Activated CD8-positive, alpha-beta T cell treated with anti-CD3 and anti-CD28 coated beads for 36 hours (primary cell): ENCODE data around the gene IQSEC3. TPM values are rescaled to one million over a fixed set of nuclear protein-coding genes. Genes with fewer than 3 reads are reported as not detected.

Source experiments
- ATAC-seq: fragments of 200-7000 bp; cut with Tn5 transposase; one replicate; pipeline ENCODE4 v1.10.0; 2021; ENCODE audit warnings: mild to moderate bottlenecking, moderate library complexity
- CTCF ChIA-PET: fragments of 350-600 bp; sonication (Branson Sonifier 250); formaldehyde crosslinking; loops from one replicate; lab custom pipeline; 2021; ENCODE audit warnings: antibody characterized with exemption; lab: Charles Lee
- POLR2A ChIA-PET: fragments of 350-600 bp; sonication (Branson Sonifier 250); formaldehyde crosslinking; loops from one replicate; lab custom pipeline; 2021; ENCODE audit warnings: antibody characterized with exemption; lab: Charles Lee
- DNase-seq: peaks from one replicate; pipeline ENCODE4 v3.0.0-alpha.2; 2020
- H3K27ac Mint-ChIP-seq: one replicate; pipeline ENCODE4 v1.8.0; 2021; ENCODE audit warnings: mild to moderate bottlenecking, mixed read lengths
- H3K27me3 Mint-ChIP-seq: one replicate; pipeline ENCODE4 v1.8.0; 2021; ENCODE audit warnings: mixed read lengths
- H3K36me3 Mint-ChIP-seq: one replicate; pipeline ENCODE4 v1.8.0; 2021; ENCODE audit warnings: low read depth, mixed read lengths
- H3K4me1 Mint-ChIP-seq: one replicate; pipeline ENCODE4 v1.8.0; 2021; ENCODE audit warnings: low read depth, mixed read lengths
- H3K4me3 Mint-ChIP-seq: one replicate; pipeline ENCODE4 v1.8.0; 2021; ENCODE audit warnings: mild to moderate bottlenecking, moderate library complexity, mixed read lengths
- H3K9me3 Mint-ChIP-seq: one replicate; pipeline ENCODE4 v1.8.0; 2021; ENCODE audit warnings: mixed read lengths
- intact Hi-C: fragments of 100-400 bp; cut with micrococcal nuclease; formaldehyde crosslinking; loops from one replicate; pipeline ENCODE4 v1.10.0; 2022
- total RNA-seq, 2 experiments: library from RNA; stranded (reverse); gene quantifications; one replicate each; pipeline ENCODE4 v1.2.3, GENCODE V29; 2021
- TF ChIP-seq, protein P1 (sequence below): fragments of 200-600 bp; IDR thresholded peaks from one replicate; pipeline ENCODE4 v1.8.0; 2022; ENCODE audit warnings: antibody characterized with exemption, mild to moderate bottlenecking

The IQSEC3 gene
- total RNA-seq, 2 experiments from 2014 or later = 2.5 to 2.7 TPM

DNA sequence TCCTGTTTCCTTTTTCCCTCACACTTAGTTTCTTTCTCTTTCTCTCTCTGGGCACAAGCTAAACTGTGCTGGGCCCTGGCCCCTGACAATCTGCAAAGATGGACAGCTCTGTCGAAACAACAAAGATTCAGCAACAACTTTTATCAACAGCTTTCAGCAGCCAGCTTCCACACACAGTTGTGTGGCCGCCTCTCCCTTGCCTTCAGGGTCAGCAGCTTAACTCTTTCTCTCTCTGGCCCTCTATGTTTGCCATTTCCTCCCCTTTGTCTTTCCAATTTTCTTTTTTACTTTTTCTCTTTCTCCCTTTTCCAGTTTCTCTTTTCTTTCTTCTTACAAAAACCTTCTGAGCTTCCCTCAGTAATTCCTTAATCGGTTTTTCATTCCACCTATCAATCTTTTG, 43.3 kb downstream of the IQSEC3 start:
- ChIA-PET CTCF (no interaction called here), POLR2A (interaction anchor here (0.7 kb wide), 1 partner anchor 26 kb away, joined by 4 read pairs; no protein-coding TSS in a partner anchor)
- intact Hi-C loops = no loop called here
- TF ChIP-seq, protein P1, sequence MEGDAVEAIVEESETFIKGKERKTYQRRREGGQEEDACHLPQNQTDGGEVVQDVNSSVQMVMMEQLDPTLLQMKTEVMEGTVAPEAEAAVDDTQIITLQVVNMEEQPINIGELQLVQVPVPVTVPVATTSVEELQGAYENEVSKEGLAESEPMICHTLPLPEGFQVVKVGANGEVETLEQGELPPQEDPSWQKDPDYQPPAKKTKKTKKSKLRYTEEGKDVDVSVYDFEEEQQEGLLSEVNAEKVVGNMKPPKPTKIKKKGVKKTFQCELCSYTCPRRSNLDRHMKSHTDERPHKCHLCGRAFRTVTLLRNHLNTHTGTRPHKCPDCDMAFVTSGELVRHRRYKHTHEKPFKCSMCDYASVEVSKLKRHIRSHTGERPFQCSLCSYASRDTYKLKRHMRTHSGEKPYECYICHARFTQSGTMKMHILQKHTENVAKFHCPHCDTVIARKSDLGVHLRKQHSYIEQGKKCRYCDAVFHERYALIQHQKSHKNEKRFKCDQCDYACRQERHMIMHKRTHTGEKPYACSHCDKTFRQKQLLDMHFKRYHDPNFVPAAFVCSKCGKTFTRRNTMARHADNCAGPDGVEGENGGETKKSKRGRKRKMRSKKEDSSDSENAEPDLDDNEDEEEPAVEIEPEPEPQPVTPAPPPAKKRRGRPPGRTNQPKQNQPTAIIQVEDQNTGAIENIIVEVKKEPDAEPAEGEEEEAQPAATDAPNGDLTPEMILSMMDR = no peak
- no peaks in the 10 kb centered on the region for H3K36me3 Mint-ChIP-seq
- ATAC-seq = no peak
- H3K27me3 Mint-ChIP-seq = peaks cover 5% of the 10 kb centered on the region
- H3K27ac Mint-ChIP-seq = no peak overlapping the region
- peaks cover 9% of the 10 kb centered on the region for H3K4me1 Mint-ChIP-seq
- no peak overlapping the region for H3K4me3 Mint-ChIP-seq
- DNase-seq = no peak
- no peaks in the 10 kb centered on the region for H3K9me3 Mint-ChIP-seq

DNA sequence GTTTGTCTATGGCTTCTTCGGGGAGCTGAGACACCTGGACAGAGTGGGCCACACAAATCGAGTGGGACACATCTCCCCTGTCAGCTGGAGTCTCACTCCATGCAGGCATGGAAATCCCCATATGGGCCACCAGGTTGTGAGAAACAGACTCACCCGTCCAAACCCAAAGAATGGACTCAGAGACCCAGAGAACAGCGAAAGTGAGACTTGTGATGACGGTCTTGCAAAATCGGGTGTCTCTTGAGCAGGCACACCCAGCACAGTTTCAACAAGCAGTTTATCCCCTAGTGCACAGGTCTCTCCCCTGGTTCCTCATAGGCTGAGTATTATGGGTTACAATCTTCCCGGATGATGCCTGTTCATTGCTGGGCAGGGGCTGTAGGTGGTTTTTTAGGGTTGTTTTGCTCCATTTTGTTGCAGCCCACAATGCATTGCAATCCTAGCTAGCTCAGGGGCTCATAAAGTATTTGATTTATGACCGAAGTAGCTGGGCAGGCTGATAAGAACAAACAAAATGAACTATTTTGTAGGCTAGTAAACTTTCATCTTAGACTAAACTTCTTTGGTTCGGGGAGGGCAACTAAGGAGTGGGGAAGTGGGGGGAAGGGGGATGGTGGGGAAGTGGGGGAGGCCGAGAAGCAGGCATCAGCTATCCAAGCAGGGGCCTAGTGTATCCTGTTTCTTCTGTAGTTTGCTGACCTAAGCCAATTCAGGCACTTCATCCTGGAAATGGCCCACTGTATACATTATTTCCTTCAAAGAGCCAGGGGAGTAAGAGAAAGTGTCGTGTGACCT, 45.3 kb downstream of the IQSEC3 start:
- DNase-seq (no peak), ATAC-seq (no peak)
- Mint-ChIP-seq H3K36me3 (no peaks in the 10 kb centered on the region), H3K4me1 (peaks cover 9% of the 10 kb centered on the region), H3K4me3 (no peak overlapping the region), H3K27me3 (peaks cover 5% of the 10 kb centered on the region), H3K9me3 (no peaks in the 10 kb centered on the region), H3K27ac (no peak overlapping the region)
- TF ChIP-seq, protein P1 = no peak
- intact Hi-C loops = no loop called here
- CTCF ChIA-PET = interaction anchor here (1.3 kb wide), 1 partner anchor 108 kb away, joined by 3 read pairs; no protein-coding TSS in a partner anchor
- POLR2A ChIA-PET = no interaction called here

DNA sequence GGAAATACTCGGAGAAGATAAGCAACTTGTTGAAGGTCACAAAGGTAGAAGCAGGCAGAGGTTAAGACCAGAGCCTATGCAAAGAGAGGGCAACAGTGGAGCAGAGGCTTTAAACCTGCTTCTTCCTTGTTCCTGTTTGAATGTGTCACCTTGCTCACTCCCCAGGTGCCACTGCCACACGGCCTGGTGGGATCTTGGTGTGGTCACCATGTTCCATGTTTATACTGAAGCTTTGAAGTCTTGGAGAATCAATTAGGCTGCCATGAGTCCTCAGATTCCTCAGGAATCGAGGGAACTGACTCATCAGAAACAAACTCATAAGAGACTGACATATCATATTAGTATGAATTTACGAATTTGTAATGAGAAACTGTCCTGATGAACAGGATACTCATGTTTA, 46.8 kb downstream of the IQSEC3 start:
- Mint-ChIP-seq H3K9me3 (no peaks in the 10 kb centered on the region), H3K27me3 (peaks cover 5% of the 10 kb centered on the region), H3K36me3 (no peaks in the 10 kb centered on the region), H3K27ac (no peak overlapping the region), H3K4me1 (peaks cover 9% of the 10 kb centered on the region), H3K4me3 (no peak overlapping the region)
- intact Hi-C loops = no loop called here
- ATAC-seq (no peak), DNase-seq (no peak)
- TF ChIP-seq, protein P1 = no peak
- POLR2A ChIA-PET = no interaction called here
- CTCF ChIA-PET = no interaction called here

DNA sequence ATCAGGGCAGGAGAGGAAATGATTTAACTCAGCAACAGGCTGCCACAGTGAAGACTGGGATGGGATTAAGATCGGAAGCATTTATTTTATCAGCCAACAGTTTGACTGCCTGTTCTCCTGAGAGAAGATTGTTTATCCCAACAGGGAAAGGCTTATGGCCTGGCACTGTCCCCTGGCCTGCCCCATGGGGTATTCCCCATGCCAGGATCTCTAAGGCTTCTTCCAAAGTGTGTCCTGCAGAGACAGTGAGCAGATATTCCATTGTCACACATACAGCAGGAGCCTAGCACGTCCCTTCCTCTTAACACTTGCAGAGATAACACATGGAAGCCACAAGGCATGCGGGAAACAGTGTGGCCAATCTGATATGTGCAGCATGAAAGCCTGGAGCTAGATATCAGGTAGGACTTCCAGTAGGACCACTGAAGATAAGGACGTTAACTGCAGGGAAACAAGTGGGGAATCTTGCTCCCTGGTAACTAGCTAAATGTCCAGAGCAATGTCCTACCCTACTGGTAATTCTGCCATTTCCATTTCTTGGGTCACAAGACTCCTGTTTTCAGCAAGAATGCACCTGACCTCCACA, 48.2 kb downstream of the IQSEC3 start:
- Mint-ChIP-seq H3K27ac (no peak overlapping the region), H3K4me1 (peaks cover 4% of the 10 kb centered on the region), H3K4me3 (no peak overlapping the region), H3K27me3 (peaks cover 5% of the 10 kb centered on the region), H3K9me3 (no peaks in the 10 kb centered on the region), H3K36me3 (no peaks in the 10 kb centered on the region)
- intact Hi-C loops = no loop called here
- ATAC-seq (no peak), DNase-seq (no peak)
- POLR2A ChIA-PET = no interaction called here
- CTCF ChIA-PET = no interaction called here
- TF ChIP-seq, protein P1 = no peak

DNA sequence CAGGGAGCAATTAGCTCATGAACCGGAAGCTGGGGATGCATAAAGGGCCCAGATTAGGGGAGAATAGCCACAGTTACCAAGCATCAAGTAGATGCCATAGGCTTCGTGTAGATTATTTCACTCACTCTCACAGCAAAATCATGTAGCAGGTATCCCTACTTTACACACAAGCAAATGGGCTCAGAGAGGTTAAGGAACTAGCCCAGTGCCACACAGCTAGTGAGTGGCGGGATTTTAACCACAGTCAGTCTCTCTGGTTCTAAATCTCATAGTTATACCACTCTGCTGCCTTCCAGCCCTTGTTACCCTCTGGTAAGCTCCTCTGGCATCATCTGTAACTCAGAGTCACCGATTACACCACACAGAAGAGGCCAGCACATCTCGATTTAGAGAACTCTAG, 49.0 kb downstream of the IQSEC3 start:
- intact Hi-C loops = no loop called here
- POLR2A ChIA-PET = no interaction called here
- peaks cover 5% of the 10 kb centered on the region for H3K27me3 Mint-ChIP-seq
- no peaks in the 10 kb centered on the region for H3K36me3 Mint-ChIP-seq
- TF ChIP-seq, protein P1 = no peak
- no peaks in the 10 kb centered on the region for H3K9me3 Mint-ChIP-seq
- H3K4me1 Mint-ChIP-seq = no peaks in the 10 kb centered on the region
- DNase-seq (no peak), ATAC-seq (no peak)
- no peak overlapping the region for H3K4me3 Mint-ChIP-seq
- H3K27ac Mint-ChIP-seq = no peak overlapping the region
- CTCF ChIA-PET = no interaction called here
